Adipocyte (in vitro differentiated cells): ENCODE data around the gene TTC14.
"Not testable (repeated sequence)": the region's sequence is repeated elsewhere in the genome, so short reads cannot be mapped to it uniquely, and the experiment has no call there.

ENCODE experiments used
- DNase-seq: peaks from one replicate; pipeline ENCODE4 v3.0.0-alpha.2; 2015; ENCODE audit warnings: low read depth
- H3K27me3 ChIP-seq: replicated peaks from 2 replicates; pipeline ENCODE4 v1.7.0; 2013; ENCODE audit warnings: mild to moderate bottlenecking, low read length, moderate library complexity; ENCODE audit not compliant: control insufficient read depth, insufficient read depth
- H3K36me3 ChIP-seq: 2 replicates; pipeline ENCODE4 v1.7.0; 2013; ENCODE audit warnings: low read length, mild to moderate bottlenecking, moderate library complexity; ENCODE audit not compliant: control insufficient read depth, insufficient read depth, severe bottlenecking
- H3K4me1 ChIP-seq: 2 replicates; pipeline ENCODE4 v1.7.0; 2013; ENCODE audit warnings: mild to moderate bottlenecking, low read length, moderate library complexity; ENCODE audit not compliant: control insufficient read depth, insufficient read depth
- H3K4me3 ChIP-seq: 2 replicates; pipeline ENCODE4 v1.7.0; 2013; ENCODE audit warnings: mild to moderate bottlenecking, low read length, moderate library complexity
- H3K9ac ChIP-seq: 2 replicates; pipeline ENCODE4 v1.7.0; 2013; ENCODE audit warnings: mild to moderate bottlenecking, low read length, moderate library complexity
- H3K9me3 ChIP-seq: 2 replicates; pipeline ENCODE4 v1.7.0; 2013; ENCODE audit warnings: mild to moderate bottlenecking, low read length, moderate library complexity; ENCODE audit not compliant: control insufficient read depth

TTC14 gene

DNA sequence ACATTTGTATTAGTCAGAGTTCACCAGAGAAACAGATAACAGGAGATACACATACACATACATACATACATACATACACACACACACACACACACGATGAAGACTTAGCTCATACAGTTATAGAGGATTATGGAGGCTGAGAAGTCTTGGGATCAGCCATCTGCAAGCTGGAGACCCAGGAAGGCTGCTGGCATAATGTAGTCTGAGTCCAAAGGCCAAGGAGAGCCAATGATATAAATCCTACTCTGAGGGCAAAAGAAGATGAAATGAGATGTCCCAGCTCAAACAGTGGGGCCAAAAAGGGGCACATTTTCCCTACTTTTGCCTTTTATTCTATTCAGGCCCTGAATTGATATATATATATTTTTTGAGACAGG, 6.4 kb upstream of the TTC14 start:
- Histone ChIP-seq H3K4me3 (no peak overlapping the region), H3K4me1 (no peaks in the 10 kb centered on the region), H3K9me3 (no peaks in the 10 kb centered on the region), H3K9ac (no peak overlapping the region), H3K27me3 (no peaks in the 10 kb centered on the region), H3K36me3 (no peaks in the 10 kb centered on the region)
- no peak for DNase-seq

DNA sequence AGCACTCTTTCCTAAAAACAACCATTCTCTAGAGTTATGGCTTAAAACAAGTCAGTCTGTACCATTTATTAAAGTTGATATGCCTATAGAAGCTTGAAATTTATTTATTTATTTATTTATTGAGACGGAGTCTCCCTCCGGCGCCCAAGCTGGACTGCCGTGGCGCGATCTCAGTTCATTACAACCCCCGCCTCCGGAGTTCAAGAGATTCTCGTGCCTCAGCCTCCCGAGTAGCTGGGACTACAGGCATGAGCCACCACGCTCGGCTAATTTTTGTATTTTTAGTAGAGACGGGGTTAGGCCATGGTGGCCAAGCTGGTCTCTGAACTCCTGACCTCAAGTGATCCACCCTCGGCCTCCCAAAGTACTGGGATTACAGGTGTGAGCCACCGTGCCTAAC, 1.5 kb upstream of the TTC14 start:
- Histone ChIP-seq H3K4me1 (peaks cover 17% of the 10 kb centered on the region), H3K36me3 (peaks cover 15% of the 10 kb centered on the region), H3K4me3 (no peak overlapping the region), H3K27me3 (no peaks in the 10 kb centered on the region), H3K9ac (no peak overlapping the region), H3K9me3 (no peaks in the 10 kb centered on the region)
- no peak for DNase-seq

DNA sequence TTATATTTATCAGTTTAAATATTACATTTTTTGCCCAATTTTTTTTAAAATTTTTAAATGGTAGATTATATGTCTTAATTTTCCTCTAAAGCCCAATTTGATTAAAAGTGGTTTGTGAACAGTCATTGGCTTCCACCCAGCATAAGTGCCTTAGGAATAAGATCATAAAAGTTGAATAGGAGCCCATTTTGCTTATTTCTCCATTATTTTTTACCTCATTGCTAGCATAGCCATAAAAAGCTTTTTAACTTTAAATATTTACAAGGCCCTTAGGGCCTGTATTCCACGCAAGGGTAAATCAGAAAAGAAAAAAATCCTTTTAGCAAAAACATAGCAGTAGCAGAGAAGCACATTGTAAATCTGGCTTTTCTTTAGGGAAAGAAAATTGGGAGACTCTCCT, 9.0 kb downstream of the TTC14 start:
- Histone ChIP-seq H3K36me3 (peaks cover 93% of the 10 kb centered on the region), H3K9ac (peak overlapping the region; percentile 12), H3K27me3 (no peaks in the 10 kb centered on the region), H3K4me1 (peaks cover 26% of the 10 kb centered on the region), H3K4me3 (no peak overlapping the region), H3K9me3 (no peaks in the 10 kb centered on the region)
- peak; percentile 14 for DNase-seq

DNA sequence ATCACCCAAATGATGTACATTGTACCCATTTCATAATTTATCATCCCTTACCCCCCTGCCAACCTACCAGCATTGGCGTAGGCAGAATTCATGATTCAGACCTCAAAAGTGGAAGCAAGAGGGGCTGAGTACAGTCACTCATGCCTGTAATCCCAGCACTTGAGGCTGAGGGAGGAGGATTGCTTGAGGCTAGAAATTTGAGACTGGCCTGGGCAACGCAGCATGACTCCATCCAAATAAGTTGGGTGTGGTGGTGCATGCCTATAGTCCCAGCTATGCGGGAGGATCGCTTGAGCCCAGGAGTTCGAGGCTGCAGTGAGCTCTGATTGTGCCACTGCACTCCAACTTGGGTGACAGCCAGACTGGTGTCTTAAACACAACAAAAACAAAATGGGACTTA, 10.4 kb downstream of the TTC14 start:
- peak; percentile 12 for DNase-seq
- H3K27me3 ChIP-seq = no peaks in the 10 kb centered on the region
- H3K9me3 ChIP-seq = no peaks in the 10 kb centered on the region
- no peak overlapping the region for H3K4me3 ChIP-seq
- no peak overlapping the region for H3K9ac ChIP-seq
- H3K4me1 ChIP-seq = peaks cover 16% of the 10 kb centered on the region
- H3K36me3 ChIP-seq = peaks cover 86% of the 10 kb centered on the region

DNA sequence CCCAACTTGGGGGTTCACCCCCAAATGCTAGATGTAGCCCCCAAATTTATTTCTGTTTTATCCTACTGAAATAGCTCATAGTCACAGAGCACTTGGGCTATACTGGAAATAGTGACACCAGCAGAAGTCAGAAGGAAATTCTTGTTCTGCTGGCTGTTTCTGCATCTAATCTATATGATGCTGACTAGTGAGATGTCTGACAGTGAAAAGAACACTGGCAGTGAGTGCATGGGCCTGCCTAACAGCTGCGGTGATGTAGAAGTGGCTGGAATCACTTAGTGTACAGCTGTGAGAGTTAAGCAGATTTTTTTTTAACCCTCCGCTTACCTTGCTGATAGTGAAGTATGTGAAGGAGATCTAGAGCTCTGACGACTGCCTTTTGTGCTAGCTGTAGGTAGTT, 14.0 kb downstream of the TTC14 start:
- Histone ChIP-seq H3K36me3 (peaks cover 61% of the 10 kb centered on the region), H3K27me3 (no peaks in the 10 kb centered on the region), H3K9ac (no peak overlapping the region), H3K4me1 (peaks cover 6% of the 10 kb centered on the region), H3K4me3 (no peak overlapping the region), H3K9me3 (no peaks in the 10 kb centered on the region)
- DNase-seq = no peak

DNA sequence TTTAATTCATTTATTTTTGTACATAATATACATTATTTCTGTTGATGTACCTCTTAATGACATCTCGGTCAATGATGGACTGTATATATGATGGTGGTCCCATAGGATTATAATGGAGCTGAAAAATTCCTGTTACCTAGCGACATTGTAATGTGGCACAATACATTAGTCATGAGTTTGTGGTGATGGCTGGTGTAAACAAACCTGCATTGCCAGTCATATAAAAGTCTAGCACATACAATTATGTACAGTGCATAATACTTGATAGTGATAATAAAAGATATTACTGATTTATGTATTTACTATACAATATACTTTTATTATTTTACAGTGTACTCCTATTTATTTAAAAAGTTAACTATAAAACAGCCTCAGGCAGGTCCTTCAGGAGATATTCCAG, 15.1 kb downstream of the TTC14 start:
- H3K4me1 ChIP-seq = no peaks in the 10 kb centered on the region
- H3K27me3 ChIP-seq = no peaks in the 10 kb centered on the region
- H3K9ac ChIP-seq = no peak overlapping the region
- no peak for DNase-seq
- H3K4me3 ChIP-seq = no peak overlapping the region
- peaks cover 51% of the 10 kb centered on the region for H3K36me3 ChIP-seq
- H3K9me3 ChIP-seq = no peaks in the 10 kb centered on the region

DNA sequence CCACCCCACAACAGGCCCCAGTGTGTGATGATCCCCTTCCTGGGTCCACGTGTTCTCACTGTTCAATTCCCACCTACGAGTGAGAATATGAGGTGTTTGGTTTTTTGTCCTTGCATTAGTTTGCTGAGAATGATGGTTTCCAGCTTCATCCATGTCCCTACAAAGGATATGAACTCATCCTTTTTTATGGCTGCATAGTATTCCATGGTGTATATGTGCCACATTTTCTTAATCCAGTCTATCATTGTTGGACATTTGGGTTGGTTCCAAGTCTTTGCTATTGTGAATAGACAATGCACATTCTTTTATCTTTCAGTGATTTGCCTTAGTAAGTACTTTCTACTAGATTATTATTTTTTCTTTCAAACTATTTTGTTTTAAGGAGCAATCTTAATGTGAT, 16.6 kb downstream of the TTC14 start:
- not testable (repeated sequence) for H3K9ac ChIP-seq, H3K9me3 ChIP-seq, H3K27me3 ChIP-seq, DNase-seq, H3K4me3 ChIP-seq, H3K4me1 ChIP-seq
- peaks cover 40% of the 10 kb centered on the region for H3K36me3 ChIP-seq

DNA sequence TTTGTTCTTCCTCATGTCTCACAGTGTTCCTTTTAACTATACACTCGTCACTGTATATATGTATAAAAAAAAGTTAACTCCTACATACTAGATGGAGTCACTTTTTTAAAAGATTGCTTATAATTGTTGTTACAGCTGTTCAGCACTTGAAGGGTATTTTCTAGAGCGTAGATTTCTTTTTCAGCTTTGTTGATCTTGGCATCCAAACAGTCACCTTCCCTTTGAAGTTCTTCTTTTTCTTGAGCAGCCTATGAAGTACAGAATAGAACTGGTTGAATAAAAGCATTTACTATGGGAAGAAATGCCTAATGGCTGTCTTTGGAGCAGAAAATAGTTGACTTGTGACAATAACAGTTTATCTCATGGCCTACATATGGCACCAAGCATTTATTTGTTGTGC, 17.8 kb downstream of the TTC14 start:
- Histone ChIP-seq H3K9ac (no peak overlapping the region), H3K4me3 (no peak overlapping the region), H3K36me3 (peaks cover 35% of the 10 kb centered on the region), H3K27me3 (no peaks in the 10 kb centered on the region), H3K4me1 (no peaks in the 10 kb centered on the region), H3K9me3 (no peaks in the 10 kb centered on the region)
- DNase-seq = no peak

DNA sequence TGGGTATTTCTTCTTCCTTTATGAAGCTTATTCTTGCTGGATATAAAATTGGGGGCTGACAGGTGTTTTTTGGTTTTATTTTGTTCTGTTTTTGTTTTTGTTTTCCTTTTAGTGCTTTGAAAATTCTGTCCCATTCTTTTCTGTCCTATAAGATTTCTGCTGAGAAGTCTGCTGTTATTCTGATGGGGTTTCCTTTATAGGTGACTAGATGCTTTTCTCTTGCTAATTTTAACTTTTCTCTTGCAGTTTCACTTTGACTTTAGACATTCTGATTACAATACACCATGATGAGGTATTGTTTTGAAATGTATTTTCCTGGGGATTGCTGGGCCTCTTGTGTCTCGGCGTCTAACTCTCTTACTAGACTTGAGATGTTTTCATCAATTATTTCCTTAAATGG, 22.8 kb downstream of the TTC14 start:
- Histone ChIP-seq H3K4me1 (no peaks in the 10 kb centered on the region), H3K27me3 (no peaks in the 10 kb centered on the region), H3K9me3 (no peaks in the 10 kb centered on the region), H3K36me3 (peaks cover 17% of the 10 kb centered on the region), H3K9ac (no peak overlapping the region), H3K4me3 (no peak overlapping the region)
- no peak for DNase-seq

DNA sequence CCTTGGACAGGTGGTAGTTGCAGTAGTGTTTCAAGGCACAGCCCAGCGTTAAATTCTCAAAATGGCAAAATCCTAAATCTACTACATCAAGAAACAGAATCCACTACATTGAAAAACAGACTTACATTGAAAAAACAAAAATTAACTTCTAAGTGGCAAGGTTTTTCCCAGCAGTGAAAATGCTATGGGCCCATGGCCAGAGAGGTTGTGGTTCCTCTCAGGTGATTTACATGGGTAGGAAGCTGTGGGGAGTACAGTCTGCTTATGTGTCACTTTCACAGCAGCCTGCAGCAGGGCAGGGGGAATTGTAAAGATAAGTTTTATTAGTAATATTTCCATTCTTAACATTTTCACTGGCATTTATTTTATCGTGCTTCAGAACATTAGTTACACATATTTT, 24.9 kb downstream of the TTC14 start:
- DNase-seq = no peak
- Histone ChIP-seq H3K4me3 (no peak overlapping the region), H3K9ac (no peak overlapping the region), H3K36me3 (peaks cover 17% of the 10 kb centered on the region), H3K27me3 (no peaks in the 10 kb centered on the region), H3K9me3 (no peaks in the 10 kb centered on the region), H3K4me1 (no peaks in the 10 kb centered on the region)

DNA sequence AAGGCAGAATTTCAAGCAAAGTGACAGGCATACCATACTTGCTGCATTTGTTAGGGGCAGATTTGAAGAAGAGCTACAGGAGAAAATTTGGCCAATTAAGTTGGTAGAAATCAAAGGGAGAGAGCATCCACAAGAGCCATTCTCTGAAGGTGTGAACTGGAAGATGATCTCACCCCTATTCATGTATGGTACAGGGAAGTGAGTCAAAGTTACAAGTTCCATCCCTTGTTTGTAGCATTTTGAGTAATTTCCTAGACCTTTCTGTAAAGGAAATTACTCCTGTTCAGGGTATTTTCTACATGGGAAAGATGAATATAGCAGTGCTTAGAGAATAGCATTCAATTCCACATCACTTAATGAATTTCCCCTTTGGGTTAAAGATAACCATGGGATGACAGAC, 28.4 kb downstream of the TTC14 start:
- H3K27me3 ChIP-seq = no peaks in the 10 kb centered on the region
- no peaks in the 10 kb centered on the region for H3K9me3 ChIP-seq
- no peak overlapping the region for H3K9ac ChIP-seq
- H3K4me1 ChIP-seq = no peaks in the 10 kb centered on the region
- no peak for DNase-seq
- H3K4me3 ChIP-seq = no peak overlapping the region
- H3K36me3 ChIP-seq = peaks cover 8% of the 10 kb centered on the region

DNA sequence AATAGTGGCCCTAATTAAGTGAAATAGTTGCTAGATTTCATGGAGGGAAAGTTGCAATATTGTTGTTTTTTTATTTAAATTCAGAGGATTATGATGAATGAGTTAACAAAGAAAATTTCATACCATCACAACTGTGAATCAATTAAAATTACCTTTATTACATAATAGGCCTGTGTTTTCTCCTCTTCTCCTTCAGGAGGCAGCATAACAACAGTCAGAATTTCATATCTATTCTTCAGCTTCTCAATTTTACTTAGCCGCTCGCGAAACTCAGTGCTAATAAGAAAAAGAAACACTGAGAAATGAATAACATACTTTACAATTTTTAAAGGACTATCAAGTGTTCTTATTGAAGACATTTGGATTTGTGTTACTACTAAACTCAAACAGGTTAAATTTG, 29.4 kb downstream of the TTC14 start:
- no peaks in the 10 kb centered on the region for H3K27me3 ChIP-seq
- H3K4me3 ChIP-seq = no peak overlapping the region
- no peak overlapping the region for H3K9ac ChIP-seq
- no peak for DNase-seq
- no peaks in the 10 kb centered on the region for H3K9me3 ChIP-seq
- H3K4me1 ChIP-seq = no peaks in the 10 kb centered on the region
- peaks cover 7% of the 10 kb centered on the region for H3K36me3 ChIP-seq
